NOMO-1 treated with DMSO at 0.1 percent for 48 hours (cell line): Measurements from ENCODE around the gene NEK2.

Experiments
- DNase-seq: peaks from one replicate; lab custom pipeline; 2025; ENCODE audit not compliant: unreplicated experiment; lab: John Stamatoyannopoulos, UW

The NEK2 gene

DNA sequence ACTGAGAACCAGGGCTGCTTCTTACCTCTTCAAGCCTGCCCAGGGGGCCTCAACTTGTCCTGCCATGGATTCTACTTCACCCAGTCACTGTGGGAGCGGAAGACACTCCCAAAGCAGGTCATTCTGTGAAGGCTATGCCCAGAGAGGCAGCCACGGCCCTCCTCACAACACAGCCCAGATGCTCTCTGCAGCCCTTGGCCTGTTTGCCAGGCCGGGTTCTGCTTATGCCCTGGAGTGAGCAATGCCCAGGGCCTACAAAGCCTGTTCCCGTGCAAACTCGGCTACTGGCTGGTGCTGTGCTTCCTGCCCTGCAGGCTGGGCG is 62.7 kb downstream of the NEK2 start:
- DNase-seq, result no peak
